OCI-LY1 (cell line): ENCODE measurements around the gene GPR63.

Source experiments
- H2AFZ ChIP-seq: fragments of 200-600 bp; sonication (generic), shearing (Covaris generic); 2 replicates; pipeline ENCODE4 v1.6.0; 2014; ENCODE audit warnings: antibody characterized with exemption, mild to moderate bottlenecking, low read length
- H3F3A ChIP-seq: fragments of 200-600 bp; sonication (generic), shearing (Covaris generic); 2 replicates; pipeline ENCODE4 v1.6.0; 2014; ENCODE audit warnings: mild to moderate bottlenecking, antibody characterized with exemption, low read length, moderate library complexity; ENCODE audit not compliant: insufficient read depth
- H3K27ac ChIP-seq: fragments of 200-600 bp; sonication (generic); 2 replicates; pipeline ENCODE4 v1.5.1; 2014; ENCODE audit warnings: low read length, mixed run types, mild to moderate bottlenecking, low read depth; ENCODE audit not compliant: poor library complexity, severe bottlenecking
- H3K27me3 ChIP-seq: fragments of 200-600 bp; sonication (generic); 2 replicates; pipeline ENCODE4 v1.6.0; 2014; ENCODE audit warnings: antibody characterized with exemption, mild to moderate bottlenecking, low read length, moderate library complexity; ENCODE audit not compliant: insufficient read depth
- H3K36me3 ChIP-seq: fragments of 200-600 bp; sonication (generic); 2 replicates; pipeline ENCODE4 v1.6.1; 2014; ENCODE audit warnings: mild to moderate bottlenecking, antibody characterized with exemption, low read length, moderate library complexity, mixed read lengths; ENCODE audit not compliant: insufficient read depth
- H3K4me1 ChIP-seq: fragments of 200-600 bp; sonication (generic); 2 replicates; pipeline ENCODE4 v1.5.1; 2014; ENCODE audit warnings: mild to moderate bottlenecking, low read length, moderate library complexity; ENCODE audit not compliant: insufficient read depth, severe bottlenecking
- H3K4me2 ChIP-seq: fragments of 200-600 bp; sonication (generic), shearing (Covaris generic); 2 replicates; pipeline ENCODE4 v1.6.1; 2014; ENCODE audit warnings: low read length
- H3K4me3 ChIP-seq: fragments of 200-600 bp; sonication (generic); 2 replicates; pipeline ENCODE4 v1.5.1; 2014; ENCODE audit warnings: low read length, low read depth, mild to moderate bottlenecking, mixed read lengths; ENCODE audit not compliant: poor library complexity, severe bottlenecking
- H3K79me2 ChIP-seq: fragments of 200-600 bp; shearing (Covaris generic); 2 replicates; pipeline ENCODE4 v1.6.1; 2016; ENCODE audit warnings: mixed run types, low read length, mixed read lengths; ENCODE audit not compliant: insufficient read depth
- H3K9ac ChIP-seq: fragments of 200-600 bp; sonication (generic), shearing (Covaris generic); 2 replicates; pipeline ENCODE4 v1.6.1; 2014; ENCODE audit warnings: mild to moderate bottlenecking, low read length, mixed read lengths
- H3K9me2 ChIP-seq: fragments of 200-600 bp; sonication (generic), shearing (Covaris generic); 2 replicates; pipeline ENCODE4 v1.6.1; 2014; ENCODE audit warnings: low read depth, mild to moderate bottlenecking, low read length, mixed read lengths
- H3K9me3 ChIP-seq: fragments of 200-600 bp; shearing (Covaris generic); 2 replicates; pipeline ENCODE4 v1.6.1; 2014; ENCODE audit warnings: low read length, mixed read lengths
- H4K20me1 ChIP-seq: fragments of 200-600 bp; sonication (generic), shearing (Covaris generic); 2 replicates; pipeline ENCODE4 v1.6.0; 2016; ENCODE audit warnings: mild to moderate bottlenecking, low read length; ENCODE audit not compliant: insufficient read depth
- EZH2 ChIP-seq: fragments of 200-600 bp; sonication (generic), shearing (Covaris generic); IDR thresholded peaks from 2 replicates; pipeline ENCODE4 v1.8.0; 2017; ENCODE audit warnings: borderline replicate concordance, mixed run types, mild to moderate bottlenecking, antibody characterized with exemption, low read length, moderate library complexity, mixed read lengths
- TF ChIP-seq, protein P1 (sequence below): fragments of 200-600 bp; sonication (generic), shearing (Covaris generic); IDR thresholded peaks from 2 replicates; pipeline ENCODE4 v1.5.1; 2017; ENCODE audit warnings: mild to moderate bottlenecking, antibody characterized with exemption, low read length, moderate library complexity, mixed read lengths

Gene GPR63

DNA sequence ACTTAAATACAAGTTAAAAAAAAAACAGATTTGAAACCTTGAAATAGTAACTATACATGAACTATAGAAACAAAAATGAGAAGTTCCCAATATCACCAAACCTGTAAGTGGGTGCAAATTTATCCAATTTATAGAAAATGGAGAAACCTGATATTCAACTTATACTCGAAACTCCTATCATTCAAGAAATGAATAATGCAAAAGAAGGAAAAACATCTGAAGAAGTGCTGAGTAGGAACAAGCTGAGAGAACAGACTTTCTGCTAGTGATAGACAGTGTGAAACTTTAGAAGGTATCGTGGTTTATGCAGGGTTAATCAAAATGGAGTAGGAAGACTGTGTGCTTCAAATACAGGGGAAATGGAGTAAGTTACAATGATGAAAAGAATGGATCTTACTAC, 4.5 kb downstream of the GPR63 start:
- Histone ChIP-seq H2AFZ (no peak overlapping the region), H3F3A (no peaks in the 10 kb centered on the region), H3K27ac (no peak overlapping the region), H3K9me3 (no peaks in the 10 kb centered on the region), H3K4me1 (peaks cover 12% of the 10 kb centered on the region), H3K36me3 (no peaks in the 10 kb centered on the region), H4K20me1 (no peaks in the 10 kb centered on the region), H3K9me2 (no peaks in the 10 kb centered on the region), H3K79me2 (no peaks in the 10 kb centered on the region), H3K4me2 (no peak overlapping the region), H3K9ac (no peak overlapping the region), H3K4me3 (no peak overlapping the region), H3K27me3 (no peaks in the 10 kb centered on the region)
- TF ChIP-seq, protein P1, sequence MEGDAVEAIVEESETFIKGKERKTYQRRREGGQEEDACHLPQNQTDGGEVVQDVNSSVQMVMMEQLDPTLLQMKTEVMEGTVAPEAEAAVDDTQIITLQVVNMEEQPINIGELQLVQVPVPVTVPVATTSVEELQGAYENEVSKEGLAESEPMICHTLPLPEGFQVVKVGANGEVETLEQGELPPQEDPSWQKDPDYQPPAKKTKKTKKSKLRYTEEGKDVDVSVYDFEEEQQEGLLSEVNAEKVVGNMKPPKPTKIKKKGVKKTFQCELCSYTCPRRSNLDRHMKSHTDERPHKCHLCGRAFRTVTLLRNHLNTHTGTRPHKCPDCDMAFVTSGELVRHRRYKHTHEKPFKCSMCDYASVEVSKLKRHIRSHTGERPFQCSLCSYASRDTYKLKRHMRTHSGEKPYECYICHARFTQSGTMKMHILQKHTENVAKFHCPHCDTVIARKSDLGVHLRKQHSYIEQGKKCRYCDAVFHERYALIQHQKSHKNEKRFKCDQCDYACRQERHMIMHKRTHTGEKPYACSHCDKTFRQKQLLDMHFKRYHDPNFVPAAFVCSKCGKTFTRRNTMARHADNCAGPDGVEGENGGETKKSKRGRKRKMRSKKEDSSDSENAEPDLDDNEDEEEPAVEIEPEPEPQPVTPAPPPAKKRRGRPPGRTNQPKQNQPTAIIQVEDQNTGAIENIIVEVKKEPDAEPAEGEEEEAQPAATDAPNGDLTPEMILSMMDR: no peak
- TF ChIP-seq EZH2: no peak

DNA sequence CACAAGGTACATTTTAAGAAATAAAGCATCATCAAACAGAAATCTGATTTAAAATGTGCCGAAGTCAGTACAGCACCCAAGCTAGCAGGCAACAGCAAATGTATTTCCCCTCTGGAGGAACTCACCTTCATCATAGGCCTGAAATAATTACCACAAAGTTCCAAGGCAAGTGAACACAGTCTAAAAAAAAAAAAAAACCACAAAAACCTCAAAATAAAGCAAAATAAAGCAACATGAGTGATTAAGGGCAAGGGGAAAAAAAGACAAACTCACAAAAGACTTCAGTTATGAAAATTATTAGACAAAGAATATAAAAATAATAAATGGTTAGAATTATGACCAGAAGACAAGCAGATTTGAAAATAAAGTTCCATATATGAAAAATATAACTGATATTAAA, 10.4 kb downstream of the GPR63 start:
- no peaks in the 10 kb centered on the region for H3K9me3 ChIP-seq
- H2AFZ ChIP-seq: no peak overlapping the region
- H3K9ac ChIP-seq: no peak overlapping the region
- TF ChIP-seq, protein P1: no peak
- TF ChIP-seq EZH2: no peak
- no peaks in the 10 kb centered on the region for H4K20me1 ChIP-seq
- no peaks in the 10 kb centered on the region for H3K27me3 ChIP-seq
- no peaks in the 10 kb centered on the region for H3K9me2 ChIP-seq
- H3K4me2 ChIP-seq: no peak overlapping the region
- no peak overlapping the region for H3K4me3 ChIP-seq
- H3K79me2 ChIP-seq: no peaks in the 10 kb centered on the region
- peaks cover 5% of the 10 kb centered on the region for H3K4me1 ChIP-seq
- H3F3A ChIP-seq: no peaks in the 10 kb centered on the region
- H3K36me3 ChIP-seq: no peaks in the 10 kb centered on the region
- no peak overlapping the region for H3K27ac ChIP-seq

DNA sequence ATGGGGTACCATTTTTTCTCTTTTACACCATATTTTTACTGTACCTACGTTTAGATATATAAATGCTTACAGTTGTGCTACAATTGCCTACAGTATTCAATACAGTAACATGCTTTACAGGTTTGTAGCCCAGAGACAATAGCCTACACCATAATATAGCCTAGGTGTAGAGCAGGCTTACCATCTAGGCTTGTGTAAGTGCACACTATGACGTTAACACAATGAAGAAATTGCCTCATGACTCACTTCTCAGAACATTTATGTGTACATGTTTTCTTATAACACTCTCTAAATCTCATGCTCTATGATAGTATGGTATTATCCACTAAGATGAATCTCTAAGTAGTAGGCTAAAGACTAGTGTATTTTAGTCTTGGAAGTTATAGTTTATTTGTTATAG, 13.5 kb downstream of the GPR63 start:
- Histone ChIP-seq H3K4me1 (peaks cover 5% of the 10 kb centered on the region), H3K9me2 (no peaks in the 10 kb centered on the region), H3K79me2 (no peaks in the 10 kb centered on the region), H4K20me1 (no peaks in the 10 kb centered on the region), H3K9ac (no peak overlapping the region), H3K4me2 (no peak overlapping the region), H3K9me3 (no peaks in the 10 kb centered on the region), H3K27ac (no peak overlapping the region), H3K27me3 (no peaks in the 10 kb centered on the region), H3K4me3 (no peak overlapping the region), H2AFZ (no peak overlapping the region), H3F3A (no peaks in the 10 kb centered on the region), H3K36me3 (no peaks in the 10 kb centered on the region)
- no peak for TF ChIP-seq EZH2
- TF ChIP-seq, protein P1: no peak
